HG03354 (cell line): ENCODE data around the gene PCGF2.

Experiments
- ATAC-seq: cut with Tn5 transposase; IDR thresholded peaks from one replicate; pipeline ENCODE4 v1.9.1; 2021; ENCODE audit warnings: mild to moderate bottlenecking; ENCODE audit not compliant: unreplicated experiment, poor library complexity, severe bottlenecking

The PCGF2 gene

DNA sequence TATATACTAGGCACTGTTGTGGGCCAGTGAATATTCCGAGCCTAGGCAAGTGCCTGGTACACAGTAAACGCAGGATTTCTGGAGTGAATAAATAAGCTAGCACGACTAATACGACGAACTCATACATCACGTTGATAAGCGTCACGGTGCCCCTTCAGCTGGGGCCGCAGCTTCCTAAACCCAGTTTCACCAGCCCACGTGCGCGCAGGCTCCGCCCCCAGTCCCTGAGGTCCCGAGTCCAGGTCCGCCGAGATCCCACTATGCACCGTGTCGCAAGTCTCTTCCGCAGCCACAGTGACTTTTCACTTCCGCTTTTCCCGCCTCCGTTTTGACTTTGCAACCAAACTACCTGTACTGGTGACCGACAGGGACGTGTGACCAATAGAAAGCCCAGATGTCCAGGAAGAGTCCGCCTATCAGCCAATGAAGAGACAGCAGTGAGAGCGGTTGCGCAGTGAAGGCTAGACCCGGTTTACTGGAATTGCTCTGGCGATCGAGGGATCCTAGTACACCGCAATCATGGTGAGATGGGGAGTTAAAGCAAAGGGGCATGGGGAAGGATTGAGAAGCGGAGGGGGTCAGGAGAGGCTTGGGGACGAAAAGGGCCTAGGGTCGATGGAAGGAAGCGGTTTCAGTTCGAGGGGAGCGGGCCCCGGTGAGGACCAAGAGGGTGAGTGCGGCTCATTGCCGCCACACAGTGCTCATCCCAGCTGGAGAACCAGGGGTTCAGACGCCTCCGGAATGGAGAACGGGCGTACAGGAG, 4.4 kb upstream of the PCGF2 start, which contains the start of gene PSMB3:
PSMB3 (plus strand) TSS at position 434 of the 763 bp plus-strand sequence; CDS start at position 520, 86 bp downstream.
- ATAC-seq = peak; percentile 77

DNA sequence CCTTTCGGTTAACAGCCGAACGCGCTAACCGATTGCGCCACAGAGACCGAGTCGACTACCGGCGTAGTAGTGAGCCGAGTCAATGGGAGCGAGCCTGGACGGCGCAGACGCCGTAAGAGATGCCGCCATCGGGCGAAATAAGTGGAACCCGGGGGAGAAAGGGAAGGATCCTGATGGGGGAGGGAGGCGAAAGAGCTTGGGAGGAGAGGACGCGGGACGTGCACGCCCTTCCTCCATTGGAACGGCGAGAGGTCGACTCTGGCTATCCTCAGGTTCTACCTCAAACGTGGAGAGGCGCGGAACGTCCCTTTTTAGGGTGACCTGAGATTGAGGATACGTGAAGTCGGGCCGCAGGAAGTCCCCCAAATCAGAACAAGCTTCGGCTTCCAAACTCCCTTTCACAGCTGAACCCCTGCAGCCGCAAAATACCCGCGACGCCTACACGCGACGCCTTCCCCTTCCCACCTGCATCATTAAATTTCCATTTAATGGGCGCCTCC, 3.7 kb upstream of the PCGF2 start:
- ATAC-seq = peak; percentile 37

DNA sequence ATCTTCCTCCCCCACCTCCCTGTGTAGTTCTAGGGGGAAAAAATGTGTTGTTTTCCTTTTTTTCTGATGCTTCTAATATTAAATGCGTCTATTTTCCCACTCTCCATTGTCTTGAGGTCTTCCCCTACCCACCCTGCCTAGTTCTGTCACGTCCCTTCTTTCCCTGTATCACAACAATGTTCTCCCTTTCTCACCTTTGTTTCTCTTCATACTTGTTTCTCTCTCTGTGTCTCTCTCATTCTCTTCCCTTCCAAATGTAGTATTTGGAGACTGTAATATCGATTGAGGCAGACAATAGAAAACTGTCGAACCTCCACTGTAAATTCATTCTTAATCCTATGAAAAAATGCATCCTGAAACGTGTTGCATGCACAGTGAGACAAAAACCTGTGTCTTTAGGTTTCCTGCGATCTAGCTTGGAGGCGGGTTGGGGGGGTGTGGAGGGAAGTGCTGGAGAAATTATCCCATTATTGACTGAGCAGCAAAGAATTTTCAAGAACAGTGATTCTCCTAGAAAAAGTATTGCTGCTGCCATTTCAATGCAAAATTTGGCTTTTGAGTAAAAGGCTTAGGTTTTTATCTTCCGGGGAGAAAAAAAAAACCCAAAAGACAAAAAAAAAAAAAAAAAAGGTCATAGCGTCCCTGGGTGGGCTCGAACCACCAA, 3.1 kb upstream of the PCGF2 start:
- no peak for ATAC-seq

DNA sequence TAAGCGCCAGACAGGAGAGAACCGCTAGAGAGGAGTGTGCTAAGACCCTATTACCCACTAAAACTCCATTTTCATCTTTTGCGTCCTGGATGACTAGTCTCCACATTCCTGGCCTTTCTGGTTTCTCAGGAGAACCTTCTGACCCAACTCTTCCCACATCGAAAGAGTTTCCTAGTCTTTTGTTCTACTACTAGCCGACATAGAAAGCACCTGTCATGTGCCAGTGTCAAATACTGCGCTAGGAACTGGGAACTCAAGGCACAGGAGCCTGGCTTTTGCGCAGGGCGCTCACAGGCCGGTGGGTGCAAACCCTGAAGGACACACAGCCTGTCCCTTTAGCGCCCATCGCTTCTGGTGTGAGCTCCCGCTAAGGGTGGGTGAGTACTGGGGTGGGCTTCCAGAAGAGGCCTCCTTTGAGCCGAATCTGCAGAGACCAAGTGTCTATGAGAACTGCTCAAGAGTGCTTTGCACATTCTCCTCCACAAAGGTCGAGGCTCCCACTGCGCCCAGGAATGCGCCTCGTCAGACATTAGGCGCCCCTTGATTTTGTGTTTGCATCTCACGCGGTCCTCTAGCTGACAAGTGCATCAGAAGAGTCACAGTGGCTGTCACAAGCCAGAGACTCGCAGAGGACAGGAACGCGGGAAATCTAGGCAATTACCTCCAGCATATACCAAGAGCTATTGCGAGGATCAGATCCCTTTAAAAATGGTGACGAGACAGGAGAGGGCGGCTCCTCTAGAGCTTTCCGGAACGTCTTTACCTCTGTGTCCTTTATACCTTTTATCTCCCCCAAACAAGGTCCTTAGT, 2.4 kb upstream of the PCGF2 start:
- no peak for ATAC-seq

DNA sequence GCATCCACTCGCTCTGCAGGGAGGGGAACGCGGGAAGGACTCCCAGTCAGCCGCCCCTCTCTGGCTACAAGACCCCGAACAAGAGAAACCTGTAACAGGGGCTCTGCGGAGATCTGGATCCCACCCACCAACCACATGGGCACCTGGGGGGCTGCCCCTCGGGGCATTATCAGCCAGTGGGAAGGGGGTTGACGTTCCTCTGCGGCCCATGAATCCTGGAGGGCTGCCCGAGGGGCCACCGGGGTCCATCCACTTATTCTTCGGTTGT, 1.8 kb upstream of the PCGF2 start:
- no peak for ATAC-seq

DNA sequence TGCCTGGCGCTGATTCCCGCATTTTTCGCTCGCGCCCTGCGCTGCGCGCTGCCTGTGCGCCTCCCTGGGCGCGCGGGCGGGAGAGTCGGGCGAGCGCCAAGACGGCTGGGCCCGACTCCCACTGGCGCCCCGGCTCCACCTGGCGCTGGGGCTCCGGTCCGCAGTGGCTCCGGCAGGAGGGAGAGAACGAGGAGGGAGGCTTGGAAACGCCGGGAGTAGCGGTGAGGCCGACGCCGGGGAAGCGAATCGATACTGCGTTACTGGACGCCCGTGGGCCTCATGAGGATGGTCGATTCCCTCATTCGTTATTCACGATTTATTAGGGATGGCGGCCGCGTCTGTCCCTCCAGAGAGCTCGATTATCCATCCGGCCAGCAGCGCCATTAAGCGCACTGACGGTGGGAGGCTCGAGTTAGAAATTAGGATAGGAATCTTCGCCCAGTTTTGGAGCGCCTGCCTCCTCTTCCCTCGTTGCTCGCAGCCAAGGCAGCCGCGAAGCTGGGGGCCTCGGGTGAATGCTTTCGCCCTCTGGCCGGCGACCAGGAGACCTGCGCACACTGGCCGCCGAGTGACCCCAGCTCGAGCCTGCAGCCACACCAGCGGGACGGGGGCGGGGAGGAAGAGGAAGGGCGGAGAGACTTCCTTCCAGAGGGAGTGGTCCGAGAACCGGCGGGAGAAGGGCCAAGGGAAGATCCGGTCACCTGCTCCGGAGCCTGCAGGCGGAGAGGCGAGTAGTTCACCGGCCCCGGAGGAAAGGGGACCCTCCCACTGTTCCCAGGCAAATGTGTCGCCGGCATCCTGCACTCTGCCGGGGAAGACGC, 1.3 kb upstream of the PCGF2 start:
- no peak for ATAC-seq

DNA sequence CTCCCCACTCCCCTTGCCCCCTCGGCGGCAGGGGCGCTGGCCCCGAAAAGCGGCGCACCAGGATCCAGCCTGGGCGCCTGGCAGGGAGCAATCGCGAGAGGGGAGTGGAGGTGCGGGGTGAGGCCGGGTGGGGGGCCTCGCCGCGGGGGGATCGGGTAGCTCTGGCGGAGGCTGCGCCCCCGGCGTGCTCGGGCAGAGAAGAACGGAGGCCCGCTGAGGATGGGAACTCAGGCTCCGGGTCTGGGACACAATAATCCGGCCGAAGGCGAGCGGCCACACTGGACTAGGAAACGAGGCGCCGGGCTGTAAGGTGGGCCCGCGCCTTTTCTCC, 721 bp upstream of the PCGF2 start:
- no peak for ATAC-seq

DNA sequence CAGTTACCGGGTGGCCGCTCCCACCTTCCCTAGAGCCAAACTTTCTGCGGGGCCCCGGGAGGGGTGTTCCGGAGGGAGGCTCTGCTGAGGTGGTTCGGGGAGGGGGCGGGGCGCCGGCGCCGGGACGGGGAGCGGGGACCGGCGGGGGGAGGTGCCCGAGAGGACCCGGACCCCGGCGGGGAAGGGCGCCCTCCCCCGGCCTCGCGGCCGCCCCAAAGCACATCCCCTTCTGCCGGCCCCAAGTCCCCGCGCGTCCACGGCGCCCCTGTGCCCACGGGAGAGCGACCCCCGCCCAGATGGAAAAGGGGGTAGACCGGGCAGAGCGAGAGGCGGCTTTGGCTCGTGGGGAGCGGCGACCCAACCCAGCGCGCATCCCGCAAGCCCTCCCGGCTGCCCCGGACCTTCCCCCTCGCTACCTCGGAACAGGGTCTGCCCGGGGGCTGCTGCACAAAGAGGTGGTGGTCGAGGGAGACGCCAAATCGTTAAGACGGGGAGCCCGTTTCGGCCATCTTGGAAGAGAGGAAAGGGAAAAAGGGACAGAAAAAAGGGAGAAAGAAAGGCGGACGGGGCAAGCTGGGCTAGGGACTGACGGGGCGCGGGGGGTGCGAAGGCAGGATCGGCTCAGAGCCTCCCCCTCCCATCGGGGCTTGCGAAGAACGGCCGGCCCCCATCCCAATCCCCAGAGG, 530 bp downstream of the PCGF2 start:
- ATAC-seq = no peak

DNA sequence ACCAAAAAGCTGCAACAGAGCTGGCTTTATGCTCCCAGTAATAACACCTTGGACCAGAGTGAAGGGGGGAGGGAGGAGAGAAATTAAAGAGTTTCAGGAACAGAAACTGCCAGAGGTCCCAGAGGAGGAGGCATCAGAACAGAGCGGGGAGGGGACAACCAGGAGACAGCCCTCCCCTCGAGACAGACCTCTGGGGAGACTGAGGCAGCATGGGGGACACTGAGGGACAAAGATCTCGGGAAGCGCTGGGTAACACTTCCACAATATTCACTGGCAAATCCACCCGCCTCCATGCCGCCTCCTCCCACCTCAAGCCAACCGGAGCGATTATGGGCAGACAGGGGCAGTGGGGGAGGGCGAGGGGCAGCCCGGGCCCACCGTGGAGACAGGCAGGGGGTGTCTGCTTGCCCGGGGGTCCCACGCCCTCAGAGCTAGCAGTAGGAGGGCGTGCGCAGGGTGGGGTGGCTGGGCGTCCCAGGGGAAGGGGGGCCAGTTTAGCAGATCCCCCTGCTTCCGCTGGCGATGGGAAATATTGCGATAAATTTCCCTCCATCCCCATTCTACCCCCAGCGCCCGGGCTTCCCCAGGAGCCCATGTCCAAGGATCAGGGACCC, 1.2 kb downstream of the PCGF2 start:
- ATAC-seq = no peak

DNA sequence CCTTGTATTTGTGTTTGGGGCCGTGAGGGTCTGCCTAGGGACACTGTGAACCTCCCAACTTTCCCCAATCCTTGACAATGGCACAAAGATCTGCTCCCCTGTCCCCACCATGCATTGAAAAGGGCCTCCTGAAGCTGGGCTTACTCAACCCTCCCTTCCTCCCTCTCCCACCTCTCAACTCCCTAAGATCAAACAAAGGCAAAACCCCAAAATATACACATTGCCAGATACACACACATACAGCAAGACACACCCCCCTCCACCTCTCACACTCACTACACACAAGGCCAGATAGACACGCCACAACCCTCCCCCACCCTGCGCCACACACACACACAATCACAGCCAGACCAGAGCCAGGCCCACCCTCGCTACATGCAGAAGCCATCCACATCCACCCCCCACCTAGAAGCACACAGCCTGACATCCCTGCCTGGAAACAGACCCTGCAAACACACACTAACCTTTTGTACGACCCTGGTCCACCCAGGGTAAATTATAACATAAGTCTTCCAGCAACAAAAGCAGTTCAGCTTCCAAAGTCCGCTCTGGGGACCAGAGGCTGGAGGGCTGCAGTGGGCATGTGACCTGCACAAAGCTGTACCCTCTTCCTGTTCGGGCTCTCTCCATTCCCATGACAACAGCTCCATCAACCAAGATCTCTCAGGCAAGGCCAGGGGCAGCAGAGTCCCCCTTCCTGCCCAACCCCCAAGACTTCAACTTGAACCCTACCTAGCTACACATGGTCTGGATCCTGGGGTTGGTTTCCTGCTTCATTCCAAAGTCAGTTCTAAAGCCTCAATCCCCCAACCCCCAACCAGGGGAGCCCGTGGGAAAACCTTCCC, 1.9 kb downstream of the PCGF2 start:
- ATAC-seq = no peak

DNA sequence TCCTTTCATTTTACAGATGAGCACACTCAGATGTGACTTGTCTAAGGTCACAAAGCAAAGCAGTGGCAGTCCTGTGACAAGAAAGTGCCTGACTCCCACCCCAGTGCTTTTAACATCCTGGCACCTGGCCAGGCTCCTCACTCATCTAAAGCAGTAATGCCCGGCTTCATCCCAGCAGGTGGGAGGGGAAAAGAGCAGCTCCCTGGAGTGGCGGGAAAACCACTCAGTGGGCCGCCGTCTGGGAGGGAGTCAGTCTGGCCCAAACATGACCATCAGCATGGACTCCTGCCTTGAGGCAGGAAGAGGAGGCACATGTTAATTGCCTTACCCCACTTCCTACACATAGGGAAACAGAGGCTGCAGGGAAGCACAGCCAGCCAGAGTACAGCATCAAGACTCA, 2.6 kb downstream of the PCGF2 start:
- no peak for ATAC-seq

DNA sequence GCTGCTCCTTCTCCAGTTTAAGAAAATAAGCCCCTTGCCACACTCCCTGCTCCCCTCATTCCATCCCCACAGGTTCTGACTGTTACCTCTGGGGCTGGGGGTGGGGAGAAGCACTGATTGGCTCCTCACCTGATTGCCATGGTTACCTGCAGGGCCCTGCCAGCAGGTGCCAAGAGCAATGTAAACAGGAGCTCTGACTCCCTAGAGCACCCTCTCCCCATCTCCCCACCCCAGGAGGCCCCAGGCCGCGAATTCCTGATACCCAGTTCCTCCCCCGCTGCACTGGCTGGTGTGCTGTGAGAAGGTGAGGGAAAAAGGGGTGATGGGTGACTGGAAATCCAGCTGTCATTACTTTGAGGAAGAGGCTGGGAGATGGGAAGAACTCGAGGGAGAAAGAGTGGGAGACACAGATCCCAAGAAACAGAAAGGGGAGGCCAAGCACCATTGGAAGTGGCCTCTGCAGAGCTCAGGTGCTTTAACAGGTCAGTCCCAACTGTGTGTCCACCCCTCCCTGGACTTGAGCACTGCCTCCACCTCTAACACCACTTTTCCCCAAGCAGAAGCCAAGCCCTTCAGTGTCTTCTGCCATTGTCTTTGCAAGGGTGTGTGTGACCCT, 4.5 kb downstream of the PCGF2 start:
- ATAC-seq = no peak

DNA sequence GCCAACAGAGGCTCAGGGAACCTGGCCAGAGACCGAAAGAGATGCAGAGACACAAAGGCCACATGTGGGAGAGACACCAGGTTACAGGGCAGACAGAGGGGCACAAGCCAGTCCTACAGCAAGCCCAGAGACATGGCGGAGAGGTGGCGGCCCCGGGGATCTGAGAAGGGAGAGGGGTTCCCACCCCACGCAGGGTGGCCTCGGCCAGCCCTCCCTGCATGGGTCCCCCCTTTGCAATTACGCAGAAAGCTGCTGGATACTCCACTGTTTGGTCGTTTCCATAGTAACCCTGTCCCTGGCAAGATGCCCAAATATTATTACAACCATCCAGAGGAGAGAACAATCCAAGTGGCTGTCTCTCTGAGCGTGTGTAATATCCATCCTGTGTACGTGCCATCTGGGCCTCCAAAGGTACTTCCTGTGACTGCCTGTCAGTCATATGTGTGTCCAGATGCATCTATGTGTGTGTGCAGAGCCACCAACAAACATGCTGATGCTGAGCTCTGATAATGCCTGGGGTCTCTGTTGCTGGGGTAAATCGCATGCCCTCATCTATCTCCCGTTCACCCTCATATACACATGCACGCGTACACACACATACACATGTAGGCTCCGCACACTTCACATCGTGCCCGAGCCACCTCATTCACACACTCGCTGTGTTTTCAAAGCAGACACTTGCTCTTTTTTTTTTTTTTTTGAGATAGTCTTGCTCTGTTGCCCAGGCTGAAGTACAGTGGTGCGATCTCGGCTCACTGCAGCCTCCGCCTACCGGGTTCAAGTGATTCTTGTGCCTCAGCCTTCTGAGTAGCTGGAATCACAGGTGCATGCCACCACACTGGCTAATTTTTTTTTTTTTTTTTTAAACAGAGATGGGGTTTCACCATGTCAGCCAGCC, 5.5 kb downstream of the PCGF2 start:
- ATAC-seq = no peak

DNA sequence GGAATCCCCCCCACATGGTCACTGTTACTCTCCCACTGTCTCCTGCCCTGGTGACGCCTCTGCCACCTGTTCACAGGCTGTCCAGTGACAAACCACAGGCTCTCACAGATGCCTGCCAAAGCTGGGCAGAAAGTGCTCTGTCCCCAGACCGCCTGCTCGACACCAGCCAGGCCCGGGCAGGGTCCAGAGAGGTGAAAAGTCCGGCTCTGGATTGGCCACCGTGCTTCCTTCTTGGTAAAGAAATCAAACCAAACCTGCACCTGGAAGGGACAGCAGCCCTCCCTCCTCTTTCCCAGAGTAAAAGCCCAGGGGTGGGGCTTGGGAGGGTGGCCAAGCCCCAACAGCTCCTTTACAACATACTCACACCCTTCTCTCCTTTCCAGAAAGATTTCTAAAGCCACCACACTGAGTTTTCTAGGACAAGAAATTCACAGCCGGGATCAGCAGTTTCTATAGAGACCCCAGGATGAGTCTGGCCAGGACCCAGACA, 6.2 kb downstream of the PCGF2 start:
- no peak for ATAC-seq

DNA sequence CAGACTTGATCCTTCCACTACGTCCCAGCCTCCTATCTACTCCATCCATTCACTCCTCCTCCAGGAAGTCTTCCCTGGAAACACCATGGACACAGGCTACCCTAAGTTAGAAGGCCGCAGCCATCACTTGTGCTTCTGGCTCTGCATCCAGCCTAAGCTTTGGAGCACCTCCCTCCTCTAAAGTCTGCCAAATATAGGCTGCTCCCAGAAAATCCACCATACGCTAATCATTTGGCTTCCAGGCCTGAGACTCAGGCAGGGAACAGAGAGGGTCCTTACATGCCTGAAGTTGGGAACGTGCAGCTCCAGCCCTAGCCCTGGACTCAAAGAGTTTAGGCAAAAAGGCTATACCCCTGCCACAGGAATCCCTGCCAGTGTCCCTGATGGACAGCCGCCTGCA, 6.7 kb downstream of the PCGF2 start:
- no peak for ATAC-seq

DNA sequence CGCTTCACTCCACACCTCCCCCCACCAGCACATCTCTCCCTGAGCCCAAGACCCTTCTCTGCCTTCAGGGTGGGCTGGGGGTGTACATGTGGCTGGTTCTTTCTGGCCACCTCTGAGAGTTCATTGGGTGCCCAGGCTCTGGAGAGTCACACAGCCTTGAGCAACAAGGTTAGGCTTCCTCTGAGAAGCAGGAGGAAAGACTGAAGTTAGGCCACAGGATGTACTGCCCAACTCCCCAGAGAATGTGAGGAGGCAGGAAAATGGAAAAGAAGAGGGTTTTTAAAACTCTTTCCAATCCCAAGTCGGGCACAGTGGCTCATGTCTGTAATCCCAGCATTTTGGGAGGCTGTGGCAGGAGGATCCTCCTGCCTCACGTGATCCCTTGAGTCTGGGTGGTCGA, 7.3 kb downstream of the PCGF2 start:
- no peak for ATAC-seq

DNA sequence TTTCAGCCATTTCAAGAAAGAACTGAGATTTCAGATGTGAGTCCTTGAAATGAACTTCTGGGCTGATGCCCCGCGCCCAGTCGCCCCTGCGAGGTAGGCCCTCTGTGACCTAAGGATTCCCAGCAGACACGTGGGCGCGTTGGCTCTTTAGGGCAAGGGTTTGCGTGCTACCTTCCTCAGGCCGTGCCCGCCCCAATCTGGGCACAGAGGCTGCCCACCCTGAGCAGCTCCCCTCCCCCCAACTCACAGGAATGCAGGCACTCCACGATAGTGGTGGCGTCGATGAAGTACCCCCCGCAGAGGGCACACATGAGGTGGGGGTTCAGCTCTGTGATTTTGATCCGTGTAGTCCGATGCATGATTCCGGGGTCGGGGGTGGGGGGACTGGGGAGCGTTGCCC, 8.1 kb downstream of the PCGF2 start:
- ATAC-seq = no peak
